Stomach (tissue), 4 donors: ENCODE data around the gene PRUNE2.
"Not testable (repeated sequence)": the region's sequence is repeated elsewhere in the genome, so short reads cannot be mapped to it uniquely, and the experiment has no call there.

Source experiments
- CTCF ChIP-seq, 7 experiments: fragments of 450-650 bp in 4 of 7; fragments of 200-600 bp in 3 of 7; sonication (generic) in 3 of 7; IDR thresholded peaks; one replicate each; pipeline ENCODE4 v1.5.1; 2016 to 2019; ENCODE audit warnings: antibody characterized with exemption in 7 of 7, control low read depth in 2 of 7, mild to moderate bottlenecking in 1 of 7
- EP300 ChIP-seq: sonication (generic); formaldehyde crosslinking; IDR thresholded peaks from one replicate; pipeline ENCODE4 v1.6.1; 2017; ENCODE audit warnings: antibody characterized with exemption
- POLR2A ChIP-seq, 4 donors: fragments of 450-650 bp; IDR thresholded peaks; one replicate each; pipeline ENCODE4 v1.6.1; 2016; ENCODE audit warnings: antibody characterized with exemption in 4 of 4, control low read depth in 2 of 4, mild to moderate bottlenecking in 1 of 4, moderate library complexity in 1 of 4
- POLR2AphosphoS5 ChIP-seq, 3 donors: sonication (generic); formaldehyde crosslinking; IDR thresholded peaks; one replicate each; pipeline ENCODE4 v1.6.1; 2016; ENCODE audit warnings: antibody characterized with exemption in 3 of 3

GRCh38 chr9:76593961-76594735, 311.8 kb downstream of the PRUNE2 start:
- not testable (repeated sequence) for TF ChIP-seq CTCF (IDR thresholded peaks at IDR 0.05); POLR2AphosphoS5 (IDR thresholded peaks at IDR 0.05); POLR2A (IDR thresholded peaks at IDR 0.05); EP300
